ENCODE measurements around the gene RCBTB1. TPM values are rescaled to one million over a fixed set of nuclear protein-coding genes. Genes with fewer than 3 reads are reported as not detected.

RCBTB1 gene
- total and polyA plus RNA-seq, 2 donors (not counting 3 experiments of a cell fraction or from before 2014, with no cell fraction given): 12.1 to 23.8 TPM

DNA sequence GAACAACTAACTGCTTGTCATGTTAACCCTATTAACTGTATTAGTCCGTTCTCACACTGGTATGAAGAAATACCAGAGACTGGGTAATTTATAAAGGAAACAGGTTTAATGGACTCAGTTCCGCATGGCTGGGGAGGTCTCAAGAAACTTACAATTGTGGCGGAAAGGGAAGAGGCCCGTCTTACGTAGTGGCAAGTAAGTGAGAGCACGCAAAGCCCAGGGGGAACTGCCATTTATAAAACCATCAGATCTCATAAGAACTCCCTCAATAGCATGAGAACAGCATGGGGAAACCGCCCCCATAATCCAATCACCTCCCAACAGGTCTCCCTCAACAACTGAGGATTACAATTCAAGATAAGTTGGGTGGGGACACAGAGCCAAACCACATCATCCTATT, 54.9 kb downstream of the RCBTB1 start:
- DNase-seq (ENCODE audit: low read depth, low spot score) (no peak), FAIRE-seq (no peak)
- Histone ChIP-seq H2AFZ (ENCODE audit: low read depth, low read length) (no peak overlapping the region), H3K9me3 (replicated peaks; ENCODE audit: control insufficient read depth, insufficient read depth, low read length) (no peaks in the 10 kb centered on the region), H3K79me2 (ENCODE audit: control insufficient read depth, insufficient read depth, low read length) (no peaks in the 10 kb centered on the region), H3K27me3 (ENCODE audit: control insufficient read depth in 2 of 2, insufficient read depth in 2 of 2, low read length in 2 of 2) (no peaks in the 10 kb centered on the region), H3K27ac (ENCODE audit: insufficient read depth, low read depth, low read length) (no peak overlapping the region), H3K4me3 (replicated peaks in 1 of 3; ENCODE audit: insufficient read depth in 1 of 3, low read depth in 1 of 3, low read length in 3 of 3) (no peak overlapping the region), H3K4me1 (ENCODE audit: control insufficient read depth, extremely low read depth, insufficient read depth, low read length) (no peaks in the 10 kb centered on the region), H3K9me1 (replicated peaks; ENCODE audit: control insufficient read depth, extremely low read depth, insufficient read depth, low read length) (no peaks in the 10 kb centered on the region), H4K20me1 (replicated peaks; ENCODE audit: control insufficient read depth, extremely low read depth, insufficient read depth, low read length) (no peaks in the 10 kb centered on the region), H3K36me3 (ENCODE audit: control insufficient read depth in 2 of 2, extremely low read depth in 1 of 2, insufficient read depth in 2 of 2, low read length in 2 of 2) (peaks cover 0 to 6% of the 10 kb centered on the region in 2 experiments), H3K4me2 (ENCODE audit: insufficient read depth, low read length) (no peak overlapping the region), H3K9ac (replicated peaks; ENCODE audit: extremely low read depth, insufficient read depth, low read length) (no peak overlapping the region)
- CTCF ChIA-PET: no interaction called here
- BruUV-seq (replicated peaks): no TSS peak
- POLR2A ChIA-PET: no interaction called here
- dilution Hi-C loops (cut with MboI; ENCODE audit: extremely low pct_ligation_motif_present, low sequenced_read_pairs): no loop called here
- intact Hi-C loops (cut with micrococcal nuclease): no loop called here
- no peak for TF ChIP-seq POLR2AphosphoS5 (IDR thresholded peaks at IDR 0.05; ENCODE audit: insufficient read depth, low read depth, low read length)

DNA sequence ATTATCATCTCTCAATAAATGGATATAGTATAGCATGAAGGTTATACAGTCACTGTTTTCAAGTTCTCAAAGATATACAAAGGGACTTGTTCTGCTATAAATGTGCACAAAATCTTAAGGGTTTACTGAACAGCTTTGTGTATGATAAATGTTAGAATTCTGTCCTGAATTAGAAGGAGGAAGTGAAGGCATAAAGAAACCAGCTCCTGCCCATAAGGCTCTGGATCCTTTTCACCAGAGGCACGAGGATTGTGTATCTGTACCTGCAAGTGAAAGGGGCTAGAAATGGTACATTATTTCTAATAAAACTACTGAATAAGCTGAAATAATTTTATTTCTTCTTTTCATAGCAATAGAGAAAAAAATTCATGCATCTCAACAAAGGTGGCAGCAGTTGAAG, 57.2 kb downstream of the RCBTB1 start:
- ChIA-PET CTCF (interaction anchor here (0.9 to 1.0 kb wide), 2 partner anchors 9 to 12 kb away, joined by 3 to 4 read pairs; no protein-coding TSS in a partner anchor), POLR2A (no interaction called here)
- no peaks in the 10 kb centered on the region for H3K4me1 ChIP-seq (ENCODE audit: control insufficient read depth, extremely low read depth, insufficient read depth, low read length)
- TF ChIP-seq MYC (IDR thresholded peaks at IDR 0.05; ENCODE audit: low read depth, low read length) (no peak), JUN (IDR thresholded peaks at IDR 0.05; ENCODE audit: borderline replicate concordance, insufficient read depth, insufficient read length, low read depth) (no peak), POLR2A (IDR thresholded peaks at IDR 0.05; ENCODE audit: low read depth, low read length) (no peak), FOS (IDR thresholded peaks at IDR 0.05; ENCODE audit: borderline replicate concordance, insufficient read depth, low read length) (no peak), POLR2AphosphoS5 (IDR thresholded peaks at IDR 0.05; ENCODE audit: insufficient read depth, low read depth, low read length) (no peak)
- TF ChIP-seq, protein P1, sequence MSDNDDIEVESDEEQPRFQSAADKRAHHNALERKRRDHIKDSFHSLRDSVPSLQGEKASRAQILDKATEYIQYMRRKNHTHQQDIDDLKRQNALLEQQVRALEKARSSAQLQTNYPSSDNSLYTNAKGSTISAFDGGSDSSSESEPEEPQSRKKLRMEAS (IDR thresholded peaks at IDR 0.05; ENCODE audit: insufficient read depth, insufficient read length): no peak
- TF ChIP-seq, protein P2, sequence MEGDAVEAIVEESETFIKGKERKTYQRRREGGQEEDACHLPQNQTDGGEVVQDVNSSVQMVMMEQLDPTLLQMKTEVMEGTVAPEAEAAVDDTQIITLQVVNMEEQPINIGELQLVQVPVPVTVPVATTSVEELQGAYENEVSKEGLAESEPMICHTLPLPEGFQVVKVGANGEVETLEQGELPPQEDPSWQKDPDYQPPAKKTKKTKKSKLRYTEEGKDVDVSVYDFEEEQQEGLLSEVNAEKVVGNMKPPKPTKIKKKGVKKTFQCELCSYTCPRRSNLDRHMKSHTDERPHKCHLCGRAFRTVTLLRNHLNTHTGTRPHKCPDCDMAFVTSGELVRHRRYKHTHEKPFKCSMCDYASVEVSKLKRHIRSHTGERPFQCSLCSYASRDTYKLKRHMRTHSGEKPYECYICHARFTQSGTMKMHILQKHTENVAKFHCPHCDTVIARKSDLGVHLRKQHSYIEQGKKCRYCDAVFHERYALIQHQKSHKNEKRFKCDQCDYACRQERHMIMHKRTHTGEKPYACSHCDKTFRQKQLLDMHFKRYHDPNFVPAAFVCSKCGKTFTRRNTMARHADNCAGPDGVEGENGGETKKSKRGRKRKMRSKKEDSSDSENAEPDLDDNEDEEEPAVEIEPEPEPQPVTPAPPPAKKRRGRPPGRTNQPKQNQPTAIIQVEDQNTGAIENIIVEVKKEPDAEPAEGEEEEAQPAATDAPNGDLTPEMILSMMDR (IDR thresholded peaks at IDR 0.05; ENCODE audit: extremely low read depth in 1 of 2, insufficient read depth in 1 of 2, low read depth in 1 of 2, low read length in 2 of 2): no peak
- DNase-seq (ENCODE audit: low read depth, low spot score) (no peak), FAIRE-seq (no peak)
- no peaks in the 10 kb centered on the region for H4K20me1 ChIP-seq (replicated peaks; ENCODE audit: control insufficient read depth, extremely low read depth, insufficient read depth, low read length)
- no peaks in the 10 kb centered on the region for H3K9me3 ChIP-seq (replicated peaks; ENCODE audit: control insufficient read depth, insufficient read depth, low read length)
- H3K27ac ChIP-seq (ENCODE audit: insufficient read depth, low read depth, low read length): no peak overlapping the region
- no peaks in the 10 kb centered on the region for H3K9me1 ChIP-seq (replicated peaks; ENCODE audit: control insufficient read depth, extremely low read depth, insufficient read depth, low read length)
- dilution Hi-C loops (cut with MboI; ENCODE audit: extremely low pct_ligation_motif_present, low sequenced_read_pairs): no loop called here
- H3K4me3 ChIP-seq (replicated peaks in 1 of 3; ENCODE audit: insufficient read depth in 1 of 3, low read depth in 1 of 3, low read length in 3 of 3): no peak overlapping the region
- no peaks in the 10 kb centered on the region for H3K27me3 ChIP-seq (ENCODE audit: control insufficient read depth in 2 of 2, insufficient read depth in 2 of 2, low read length in 2 of 2)
- no peaks in the 10 kb centered on the region for H3K79me2 ChIP-seq (ENCODE audit: control insufficient read depth, insufficient read depth, low read length)
- no peak overlapping the region for H3K9ac ChIP-seq (replicated peaks; ENCODE audit: extremely low read depth, insufficient read depth, low read length)
- peaks cover 0 to 3% of the 10 kb centered on the region in 2 experiments for H3K36me3 ChIP-seq (ENCODE audit: control insufficient read depth in 2 of 2, extremely low read depth in 1 of 2, insufficient read depth in 2 of 2, low read length in 2 of 2)
- BruUV-seq (replicated peaks): no TSS peak
- no peak overlapping the region for H3K4me2 ChIP-seq (ENCODE audit: insufficient read depth, low read length)
- no peak overlapping the region for H2AFZ ChIP-seq (ENCODE audit: low read depth, low read length)
- intact Hi-C loops (cut with micrococcal nuclease): no loop called here
